Testis (tissue), 3 donors: ENCODE data around the gene TGFB1. TPM values are rescaled to one million over a fixed set of nuclear protein-coding genes. Genes with fewer than 3 reads are reported as not detected.

Source experiments
- DNase-seq: peaks from one replicate; pipeline ENCODE4 v3.0.0-alpha.2; 2019
- H3K27ac ChIP-seq, 2 donors: fragments of 200-600 bp; sonication (generic); one replicate each; pipeline ENCODE4 v1.5.1; 2019
- H3K27me3 ChIP-seq: fragments of 200-600 bp; sonication (generic); one replicate; pipeline ENCODE4 v1.5.1; 2019
- H3K36me3 ChIP-seq: fragments of 200-600 bp; sonication (generic); one replicate; pipeline ENCODE4 v1.5.1; 2017; ENCODE audit warnings: low read depth; ENCODE audit errors: missing control alignments
- H3K4me1 ChIP-seq: fragments of 200-600 bp; sonication (generic); one replicate; pipeline ENCODE4 v1.5.1; 2019
- H3K4me3 ChIP-seq, 2 donors: fragments of 200-600 bp; sonication (generic); one replicate each; pipeline ENCODE4 v1.5.1; 2017 to 2019
- H3K9me3 ChIP-seq: fragments of 200-600 bp; sonication (generic); one replicate; pipeline ENCODE4 v1.5.1; 2017
- POLR2A ChIP-seq: fragments of 450-650 bp; IDR thresholded peaks from one replicate; pipeline ENCODE4 v1.6.1; 2017; ENCODE audit warnings: antibody characterized with exemption, mild to moderate bottlenecking, moderate library complexity
- WGBS, 2 donors: methylation state at CpG; one replicate each; pipeline ENCODE4 v1.1.5; 2018; 5-methylcytosine and 5-hydroxymethylcytosine counted together
- intact Hi-C: fragments of 100-400 bp; cut with DNase I; formaldehyde crosslinking; loops from one replicate; pipeline ENCODE4 v1.15.1; 2023; ENCODE audit warnings: low total_unique reads
- polyA plus RNA-seq: library from polyadenylated mRNA; stranded (reverse); fragments of 350-450 nt; fragmentation: Illumina TruSeq; extraction: RNeasy Lipid Tissue Mini Kit (QIAGEN cat#74804); gene quantifications from one replicate; pipeline ENCODE4 v1.2.3, GENCODE V29; 2014; ENCODE audit warnings: low read depth, low replicate concordance; ENCODE audit not compliant: insufficient read depth
- total RNA-seq, 2 donors: library from RNA; depleted of rRNA; stranded (reverse); fragments of >200 nt; gene quantifications; one replicate each; pipeline ENCODE4 v1.2.3, GENCODE V29; 2016
- TF ChIP-seq, protein P1 (sequence below), 3 experiments: fragments of 450-650 bp in 2 of 3; fragments of 200-600 bp in 1 of 3; sonication (generic) in 1 of 3; IDR thresholded peaks; one replicate each; pipeline ENCODE4 v1.5.1; 2016 to 2019; ENCODE audit warnings: antibody characterized with exemption in 3 of 3, mild to moderate bottlenecking in 2 of 3, moderate library complexity in 1 of 3

The TGFB1 gene
- total and polyA plus RNA-seq, 3 donors from 2014 or later, result 12.7 to 19.8 (median 17.0) TPM

- 71 to 84% methylated on average over 14 to 22 of the region's 22 CpGs for WGBS, 2 donors
- H3K9me3 ChIP-seq, result no peaks in the 10 kb centered on the region
- no peaks in the 10 kb centered on the region for H3K27me3 ChIP-seq
- H3K27ac ChIP-seq, result peak overlapping the region in 1 of 2 donors; percentile 57
- TF ChIP-seq, protein P1, sequence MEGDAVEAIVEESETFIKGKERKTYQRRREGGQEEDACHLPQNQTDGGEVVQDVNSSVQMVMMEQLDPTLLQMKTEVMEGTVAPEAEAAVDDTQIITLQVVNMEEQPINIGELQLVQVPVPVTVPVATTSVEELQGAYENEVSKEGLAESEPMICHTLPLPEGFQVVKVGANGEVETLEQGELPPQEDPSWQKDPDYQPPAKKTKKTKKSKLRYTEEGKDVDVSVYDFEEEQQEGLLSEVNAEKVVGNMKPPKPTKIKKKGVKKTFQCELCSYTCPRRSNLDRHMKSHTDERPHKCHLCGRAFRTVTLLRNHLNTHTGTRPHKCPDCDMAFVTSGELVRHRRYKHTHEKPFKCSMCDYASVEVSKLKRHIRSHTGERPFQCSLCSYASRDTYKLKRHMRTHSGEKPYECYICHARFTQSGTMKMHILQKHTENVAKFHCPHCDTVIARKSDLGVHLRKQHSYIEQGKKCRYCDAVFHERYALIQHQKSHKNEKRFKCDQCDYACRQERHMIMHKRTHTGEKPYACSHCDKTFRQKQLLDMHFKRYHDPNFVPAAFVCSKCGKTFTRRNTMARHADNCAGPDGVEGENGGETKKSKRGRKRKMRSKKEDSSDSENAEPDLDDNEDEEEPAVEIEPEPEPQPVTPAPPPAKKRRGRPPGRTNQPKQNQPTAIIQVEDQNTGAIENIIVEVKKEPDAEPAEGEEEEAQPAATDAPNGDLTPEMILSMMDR (IDR thresholded peaks at IDR 0.05), result no peak
- TF ChIP-seq POLR2A, result no peak
- H3K36me3 ChIP-seq, result no peaks in the 10 kb centered on the region
- H3K4me1 ChIP-seq, result peaks cover 31% of the 10 kb centered on the region
- no peak for DNase-seq
- intact Hi-C loops, result no loop called here
- no peak overlapping the region for H3K4me3 ChIP-seq
Observed at GRCh38 chr19:41328157-41328841, 25.4 kb downstream of the TGFB1 start.

DNA sequence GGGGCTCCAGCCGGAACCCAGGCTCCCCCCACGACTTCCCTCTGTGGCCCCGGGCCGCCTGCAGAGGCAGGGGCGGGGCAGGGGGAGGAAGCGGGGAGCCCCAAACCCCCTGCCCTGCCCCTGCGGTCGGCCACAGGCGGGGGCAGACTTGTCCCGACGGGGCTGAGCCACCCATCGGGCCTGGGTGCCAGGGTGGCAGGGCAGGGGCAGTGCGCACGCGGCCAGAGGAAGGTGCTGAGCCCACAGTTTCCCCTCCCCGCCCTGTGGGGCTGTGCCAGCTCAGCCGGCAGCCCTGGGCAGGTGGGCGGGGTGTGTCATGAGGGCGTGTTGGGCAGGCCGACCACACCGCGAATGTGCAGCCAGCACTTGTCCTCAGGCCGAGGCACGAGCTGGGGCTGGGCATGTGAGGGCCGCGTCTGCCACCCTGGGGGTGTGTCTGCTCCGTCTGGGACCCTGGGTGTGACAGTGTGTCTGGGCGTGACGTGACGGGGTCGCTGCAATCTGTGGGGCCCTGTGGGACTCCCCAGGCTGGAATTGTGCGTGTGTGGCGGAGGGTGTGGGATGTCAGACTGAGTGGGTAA, 26.1 kb downstream of the TGFB1 start:
- no peak for TF ChIP-seq POLR2A
- TF ChIP-seq, protein P1 (IDR thresholded peaks at IDR 0.05), result no peak
- H3K4me1 ChIP-seq, result peaks cover 38% of the 10 kb centered on the region
- intact Hi-C loops, result no loop called here
- no peaks in the 10 kb centered on the region for H3K27me3 ChIP-seq
- H3K4me3 ChIP-seq, result no peak overlapping the region
- peak overlapping the region; percentile 18 to 57 for H3K27ac ChIP-seq
- 68 to 89% methylated on average over 9 to 26 of the region's 33 CpGs for WGBS, 2 donors
- H3K9me3 ChIP-seq, result no peaks in the 10 kb centered on the region
- no peak for DNase-seq
- no peaks in the 10 kb centered on the region for H3K36me3 ChIP-seq

GRCh38 chr19:41327076-41327575, 26.6 kb downstream of the TGFB1 start:
- no peak for DNase-seq
- intact Hi-C loops, result no loop called here
- no peak overlapping the region for H3K4me3 ChIP-seq
- peaks cover 43% of the 10 kb centered on the region for H3K4me1 ChIP-seq
- no peaks in the 10 kb centered on the region for H3K27me3 ChIP-seq
- H3K27ac ChIP-seq, result peak overlapping the region; percentile 18 to 57
- no peaks in the 10 kb centered on the region for H3K9me3 ChIP-seq
- WGBS, 2 donors, result 61 to 72% methylated on average over 6 to 13 of the region's 13 CpGs
- TF ChIP-seq POLR2A, result no peak
- TF ChIP-seq, protein P1 (IDR thresholded peaks at IDR 0.05), result no peak
- no peaks in the 10 kb centered on the region for H3K36me3 ChIP-seq

DNA sequence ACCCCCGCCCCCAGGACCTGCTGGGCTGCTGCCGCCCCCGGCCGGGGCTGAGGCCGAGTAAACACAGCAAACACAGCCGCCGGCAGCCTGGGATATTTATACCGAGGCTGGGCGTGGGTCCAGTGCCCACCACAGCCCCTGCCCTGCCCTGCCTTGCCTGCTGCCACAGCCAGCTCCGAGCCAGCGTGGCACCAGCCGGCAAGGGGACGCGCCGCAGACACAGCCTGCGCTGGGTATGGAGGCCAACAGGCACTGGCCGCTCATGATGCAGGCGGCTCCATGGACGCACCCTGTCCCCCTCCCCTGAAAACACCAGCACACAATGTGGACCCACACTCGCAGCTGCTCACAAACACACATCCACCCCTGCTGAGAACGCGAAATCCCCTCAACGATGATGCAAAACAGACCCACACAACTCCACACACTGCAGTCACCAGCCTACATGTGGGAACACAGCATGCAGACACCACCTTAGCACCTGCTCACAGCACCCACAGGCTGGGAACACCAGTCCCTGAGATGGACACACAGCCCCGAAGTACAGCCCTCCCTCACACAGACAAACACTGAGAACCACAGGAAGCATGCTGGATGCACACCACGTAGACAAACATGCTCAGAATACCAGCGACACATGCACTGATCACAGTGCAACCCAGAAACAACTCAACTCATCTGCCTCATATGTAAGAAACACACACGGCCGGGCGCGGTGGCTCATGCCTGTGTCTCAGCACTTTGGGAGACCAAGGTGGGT, 27.6 kb downstream of the TGFB1 start:
- WGBS, 2 donors, result 56 to 59% methylated on average over 6 to 25 of the region's 30 CpGs
- TF ChIP-seq, protein P1 (IDR thresholded peaks at IDR 0.05), result no peak
- TF ChIP-seq POLR2A, result no peak
- Histone ChIP-seq H3K4me3 (no peak overlapping the region), H3K27ac (peak overlapping the region; percentile 84 to 88), H3K4me1 (peaks cover 51% of the 10 kb centered on the region), H3K9me3 (no peaks in the 10 kb centered on the region), H3K36me3 (no peaks in the 10 kb centered on the region), H3K27me3 (no peaks in the 10 kb centered on the region)
- intact Hi-C loops, result no loop called here
- DNase-seq, result no peak
